HepG2 (cell line): ENCODE measurements around the gene ABCG5. TPM values are rescaled to one million over a fixed set of nuclear protein-coding genes. Genes with fewer than 3 reads are reported as not detected.

ENCODE experiments used
- ATAD3A ChIP-seq: sonication (generic); formaldehyde crosslinking; IDR thresholded peaks from 2 replicates; pipeline ENCODE4 v1.4.0; 2020; ENCODE audit warnings: missing genetic modification reagents
- CCAR2 ChIP-seq: fragments of 200-400 bp; formaldehyde crosslinking; optimal IDR thresholded peaks from 2 replicates; pipeline ENCODE3; 2018; ENCODE audit warnings: low read depth, mild to moderate bottlenecking, low read length, moderate library complexity
- NBN ChIP-seq: fragments of 450-650 bp; conservative IDR thresholded peaks from 2 replicates; pipeline ENCODE4 v1.6.1; 2017
- PCBP2 ChIP-seq: fragments of 200-400 bp; formaldehyde crosslinking; optimal IDR thresholded peaks from 2 replicates; pipeline ENCODE3; 2018; ENCODE audit warnings: low read length, low read depth; ENCODE audit not compliant: poor library complexity, severe bottlenecking
- SMYD3 ChIP-seq: sonication (generic); formaldehyde crosslinking; IDR thresholded peaks from 2 replicates; pipeline ENCODE4 v1.8.1; 2023; ENCODE audit warnings: mild to moderate bottlenecking, missing genetic modification reagents
- TOPORS ChIP-seq: sonication (generic); formaldehyde crosslinking; IDR thresholded peaks from 2 replicates; pipeline ENCODE4 v1.8.0; 2023; ENCODE audit warnings: mild to moderate bottlenecking, missing genetic modification reagents
- ZMYM4 ChIP-seq: sonication (generic); formaldehyde crosslinking; IDR thresholded peaks from 2 replicates; pipeline ENCODE4 v1.8.1; 2023; ENCODE audit warnings: mild to moderate bottlenecking, missing genetic modification reagents
- ZNF460 ChIP-seq: sonication (generic); formaldehyde crosslinking; IDR thresholded peaks from 2 replicates; pipeline ENCODE4 v1.5.1; 2020; ENCODE audit warnings: missing genetic modification reagents, mild to moderate bottlenecking, borderline replicate concordance
- polyA plus RNA-seq, 8 experiments: library from polyadenylated mRNA; depleted of rRNA in 3 of 8; stranded (reverse) in 7 of 8; unstranded in 1 of 8; fragments of >200 nt; fragmentation: Illumina TruSeq in 4 of 8; extraction: Trizol in 4 of 8; gene quantifications; 2 replicates each; pipeline versions ENCODE4 v1.2.1 to v1.2.3, GENCODE V29; 2011 to 2016; ENCODE audit warnings: low read depth in 4 of 8, missing spikeins in 1 of 8, mixed read lengths in 1 of 8; ENCODE audit not compliant: insufficient read depth in 1 of 8
- total RNA-seq, 5 experiments: library from RNA; depleted of rRNA; stranded (reverse); fragments of >200 nt; fragmentation: Illumina TruSeq; extraction: Trizol; gene quantifications; 2 replicates each; pipeline ENCODE4 v1.2.3, GENCODE V29; 2016; ENCODE audit warnings: low read depth in 1 of 5
- TF ChIP-seq, protein P1 (sequence below): IDR thresholded peaks from 2 replicates; pipeline ENCODE4 v1.6.1; 2018; ENCODE audit warnings: missing genetic modification reagents, mild to moderate bottlenecking, missing compliant biosample characterization
- TF ChIP-seq, protein P2 (sequence below), 2 experiments: fragments of 450-650 bp in 1 of 2; sonication (generic) in 1 of 2; formaldehyde crosslinking in 1 of 2; IDR thresholded peaks; 2 replicates each; pipeline versions ENCODE4 v1.6.1 to v1.8.0; 2016 to 2022; ENCODE audit warnings: antibody characterized with exemption in 1 of 2, mild to moderate bottlenecking in 1 of 2, missing genetic modification reagents in 1 of 2
- TF ChIP-seq, protein P3 (sequence below): sonication (generic); formaldehyde crosslinking; IDR thresholded peaks from 2 replicates; pipeline ENCODE4 v1.4.0; 2020; ENCODE audit warnings: missing genetic modification reagents, borderline replicate concordance

ABCG5 gene
- total and polyA plus RNA-seq, 2 of the 13 experiments (the other 11 are each of a cell fraction or from before 2014, with no cell fraction given): 15.1 to 39.0 TPM

DNA sequence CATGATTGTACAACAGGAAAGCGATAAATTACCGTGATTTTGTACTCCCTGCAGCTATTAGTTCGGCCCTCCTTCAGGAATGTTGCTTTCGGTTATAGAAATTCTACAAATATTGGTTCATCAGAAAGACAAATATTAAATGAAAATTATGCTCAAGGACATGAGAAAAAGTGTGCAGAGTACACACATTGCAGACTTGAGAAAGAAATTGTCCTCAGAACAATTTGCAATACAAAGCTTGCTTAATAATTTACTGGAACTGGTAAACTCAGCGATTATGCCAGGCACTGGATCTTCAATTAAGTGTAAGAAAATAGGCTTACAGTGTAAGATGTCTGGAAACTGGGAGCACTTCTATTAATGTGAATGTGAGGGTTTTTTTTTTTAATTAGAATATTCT is 46.0 kb upstream of the ABCG5 start (continued):
- TF ChIP-seq, protein P1, sequence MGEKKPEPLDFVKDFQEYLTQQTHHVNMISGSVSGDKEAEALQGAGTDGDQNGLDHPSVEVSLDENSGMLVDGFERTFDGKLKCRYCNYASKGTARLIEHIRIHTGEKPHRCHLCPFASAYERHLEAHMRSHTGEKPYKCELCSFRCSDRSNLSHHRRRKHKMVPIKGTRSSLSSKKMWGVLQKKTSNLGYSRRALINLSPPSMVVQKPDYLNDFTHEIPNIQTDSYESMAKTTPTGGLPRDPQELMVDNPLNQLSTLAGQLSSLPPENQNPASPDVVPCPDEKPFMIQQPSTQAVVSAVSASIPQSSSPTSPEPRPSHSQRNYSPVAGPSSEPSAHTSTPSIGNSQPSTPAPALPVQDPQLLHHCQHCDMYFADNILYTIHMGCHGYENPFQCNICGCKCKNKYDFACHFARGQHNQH (CRISPR knock-in tag): no peak
- TF ChIP-seq ATAD3A (CRISPR knock-in tag) (no peak), TOPORS (CRISPR knock-in tag) (no peak), ZNF460 (CRISPR knock-in tag) (no peak), ZMYM4 (no peak), PCBP2 (no peak), CCAR2 (no peak), NBN (no peak), SMYD3 (no peak)
- TF ChIP-seq, protein P2, sequence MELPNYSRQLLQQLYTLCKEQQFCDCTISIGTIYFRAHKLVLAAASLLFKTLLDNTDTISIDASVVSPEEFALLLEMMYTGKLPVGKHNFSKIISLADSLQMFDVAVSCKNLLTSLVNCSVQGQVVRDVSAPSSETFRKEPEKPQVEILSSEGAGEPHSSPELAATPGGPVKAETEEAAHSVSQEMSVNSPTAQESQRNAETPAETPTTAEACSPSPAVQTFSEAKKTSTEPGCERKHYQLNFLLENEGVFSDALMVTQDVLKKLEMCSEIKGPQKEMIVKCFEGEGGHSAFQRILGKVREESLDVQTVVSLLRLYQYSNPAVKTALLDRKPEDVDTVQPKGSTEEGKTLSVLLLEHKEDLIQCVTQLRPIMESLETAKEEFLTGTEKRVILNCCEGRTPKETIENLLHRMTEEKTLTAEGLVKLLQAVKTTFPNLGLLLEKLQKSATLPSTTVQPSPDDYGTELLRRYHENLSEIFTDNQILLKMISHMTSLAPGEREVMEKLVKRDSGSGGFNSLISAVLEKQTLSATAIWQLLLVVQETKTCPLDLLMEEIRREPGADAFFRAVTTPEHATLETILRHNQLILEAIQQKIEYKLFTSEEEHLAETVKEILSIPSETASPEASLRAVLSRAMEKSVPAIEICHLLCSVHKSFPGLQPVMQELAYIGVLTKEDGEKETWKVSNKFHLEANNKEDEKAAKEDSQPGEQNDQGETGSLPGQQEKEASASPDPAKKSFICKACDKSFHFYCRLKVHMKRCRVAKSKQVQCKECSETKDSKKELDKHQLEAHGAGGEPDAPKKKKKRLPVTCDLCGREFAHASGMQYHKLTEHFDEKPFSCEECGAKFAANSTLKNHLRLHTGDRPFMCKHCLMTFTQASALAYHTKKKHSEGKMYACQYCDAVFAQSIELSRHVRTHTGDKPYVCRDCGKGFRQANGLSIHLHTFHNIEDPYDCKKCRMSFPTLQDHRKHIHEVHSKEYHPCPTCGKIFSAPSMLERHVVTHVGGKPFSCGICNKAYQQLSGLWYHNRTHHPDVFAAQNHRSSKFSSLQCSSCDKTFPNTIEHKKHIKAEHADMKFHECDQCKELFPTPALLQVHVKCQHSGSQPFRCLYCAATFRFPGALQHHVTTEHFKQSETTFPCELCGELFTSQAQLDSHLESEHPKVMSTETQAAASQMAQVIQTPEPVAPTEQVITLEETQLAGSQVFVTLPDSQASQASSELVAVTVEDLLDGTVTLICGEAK (IDR thresholded peaks at IDR 0.05): no peak
- TF ChIP-seq, protein P2 (CRISPR knock-in tag; IDR thresholded peaks at IDR 0.05): no peak
- TF ChIP-seq, protein P3, sequence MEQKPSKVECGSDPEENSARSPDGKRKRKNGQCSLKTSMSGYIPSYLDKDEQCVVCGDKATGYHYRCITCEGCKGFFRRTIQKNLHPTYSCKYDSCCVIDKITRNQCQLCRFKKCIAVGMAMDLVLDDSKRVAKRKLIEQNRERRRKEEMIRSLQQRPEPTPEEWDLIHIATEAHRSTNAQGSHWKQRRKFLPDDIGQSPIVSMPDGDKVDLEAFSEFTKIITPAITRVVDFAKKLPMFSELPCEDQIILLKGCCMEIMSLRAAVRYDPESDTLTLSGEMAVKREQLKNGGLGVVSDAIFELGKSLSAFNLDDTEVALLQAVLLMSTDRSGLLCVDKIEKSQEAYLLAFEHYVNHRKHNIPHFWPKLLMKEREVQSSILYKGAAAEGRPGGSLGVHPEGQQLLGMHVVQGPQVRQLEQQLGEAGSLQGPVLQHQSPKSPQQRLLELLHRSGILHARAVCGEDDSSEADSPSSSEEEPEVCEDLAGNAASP (CRISPR knock-in tag): no peak
